Left lung (tissue), 10 donors: ENCODE data around the gene UXT. TPM values are rescaled to one million over a fixed set of nuclear protein-coding genes. Genes with fewer than 3 reads are reported as not detected.

Experiments
- ATAC-seq: fragments of 200-7000 bp; cut with Tn5 transposase; one replicate; pipeline ENCODE4 v1.9.1; 2020; ENCODE audit warnings: moderate library complexity
- DNase-seq, 4 donors: peaks; one replicate each; pipeline ENCODE4 v3.0.0-alpha.2; 2013 to 2020
- H3K27ac ChIP-seq, 2 donors: fragments of 200-600 bp; sonication (generic) in 1 of 2; one replicate each; pipeline versions ENCODE4 v1.5.0 to v1.8.0; 2020 to 2021
- H3K27me3 ChIP-seq, 2 donors: fragments of 200-600 bp; sonication (generic) in 1 of 2; one replicate each; pipeline versions ENCODE4 v1.5.0 to v1.8.0; 2020 to 2021
- H3K36me3 ChIP-seq, 2 donors: fragments of 200-600 bp; sonication (generic) in 1 of 2; one replicate each; pipeline versions ENCODE4 v1.5.0 to v1.8.0; 2020 to 2021
- H3K4me1 ChIP-seq, 2 donors: fragments of 200-600 bp; one replicate each; pipeline ENCODE4 v1.8.0; 2021
- H3K4me3 ChIP-seq, 2 donors: fragments of 200-600 bp; sonication (generic) in 1 of 2; one replicate each; pipeline versions ENCODE4 v1.5.0 to v1.8.0; 2020 to 2021; ENCODE audit warnings: mild to moderate bottlenecking in 1 of 2
- H3K9me3 ChIP-seq, 2 donors: fragments of 200-600 bp; sonication (generic) in 1 of 2; one replicate each; pipeline versions ENCODE4 v1.5.0 to v1.8.0; 2020 to 2021
- CTCF ChIP-seq, 2 donors: fragments of 200-600 bp; sonication (generic) in 1 of 2; IDR thresholded peaks; one replicate each; pipeline versions ENCODE4 v1.5.0 to v1.8.0; 2021; ENCODE audit warnings: antibody characterized with exemption in 2 of 2
- intact Hi-C, 2 donors: fragments of 100-400 bp; cut with DNase I; formaldehyde crosslinking; loops; one replicate each; pipeline versions ENCODE4 v1.11.2 to v1.14.2; 2022
- polyA plus RNA-seq, 6 donors: library from polyadenylated mRNA; unstranded; fragments of 120-200 nt; gene quantifications; one replicate each; pipeline ENCODE4 v1.2.1, GENCODE V29; 2013; ENCODE audit not compliant: insufficient read length in 6 of 6
- total RNA-seq, 2 donors: library from RNA; stranded (reverse); fragmentation: NEBNext Ultra II Directional; extraction: Animal tissue kit (Norgen Biotek cat#: 25700); gene quantifications; one replicate each; pipeline ENCODE4 v1.2.1, GENCODE V29; 2021
- donor health status: DM: no; HTN: yes; CAD: no.
- donor health status: DM: no; HTN: no; CAD: no.

The UXT gene
- total and polyA plus RNA-seq, 8 donors = 77.9 to 130 (median 118) TPM

DNA sequence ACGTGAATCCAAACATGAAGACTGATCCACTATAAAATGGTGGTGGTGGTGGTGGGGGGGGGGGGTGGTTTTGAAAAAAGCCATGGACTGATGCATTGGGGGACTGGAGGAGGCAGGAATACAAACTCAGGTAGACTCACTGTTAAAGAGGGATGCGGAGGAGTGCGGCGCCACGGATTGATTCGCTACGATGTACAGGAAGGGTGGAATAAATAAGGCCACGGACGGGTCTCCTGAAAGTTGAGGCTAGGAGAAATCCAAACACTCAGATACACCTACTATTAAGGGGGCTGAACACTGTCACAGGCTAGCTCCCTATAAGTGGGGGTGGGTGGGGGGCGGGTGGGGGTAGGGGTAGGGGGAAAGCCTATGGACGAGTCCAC, 9.2 kb downstream of the UXT start:
- Histone ChIP-seq H3K9me3 (no peaks in the 10 kb centered on the region), H3K27me3 (no peaks in the 10 kb centered on the region), H3K27ac (no peak overlapping the region), H3K36me3 (peaks cover 0 to 4% of the 10 kb centered on the region in 2 donors), H3K4me3 (peak overlapping the region; percentile 46 to 58), H3K4me1 (peaks cover 0 to 25% of the 10 kb centered on the region in 2 donors)
- intact Hi-C loops = no loop called here
- TF ChIP-seq CTCF (IDR thresholded peaks at IDR 0.05) = no peak
- no peak for ATAC-seq
- DNase-seq = no peak

- no peak for DNase-seq
- H3K9me3 ChIP-seq = no peaks in the 10 kb centered on the region
- intact Hi-C loops = no loop called here
- H3K27ac ChIP-seq = no peak overlapping the region
- TF ChIP-seq CTCF (IDR thresholded peaks at IDR 0.05) = no peak
- H3K36me3 ChIP-seq = peaks cover 0 to 4% of the 10 kb centered on the region in 2 donors
- H3K4me1 ChIP-seq = peaks cover 0 to 25% of the 10 kb centered on the region in 2 donors
- no peaks in the 10 kb centered on the region for H3K27me3 ChIP-seq
- H3K4me3 ChIP-seq = peak overlapping the region in 1 of 2 donors; percentile 58
- no peak for ATAC-seq
These were observed 9.7 kb downstream of the UXT start for GRCh38 chrX:47649271-47649670.

DNA sequence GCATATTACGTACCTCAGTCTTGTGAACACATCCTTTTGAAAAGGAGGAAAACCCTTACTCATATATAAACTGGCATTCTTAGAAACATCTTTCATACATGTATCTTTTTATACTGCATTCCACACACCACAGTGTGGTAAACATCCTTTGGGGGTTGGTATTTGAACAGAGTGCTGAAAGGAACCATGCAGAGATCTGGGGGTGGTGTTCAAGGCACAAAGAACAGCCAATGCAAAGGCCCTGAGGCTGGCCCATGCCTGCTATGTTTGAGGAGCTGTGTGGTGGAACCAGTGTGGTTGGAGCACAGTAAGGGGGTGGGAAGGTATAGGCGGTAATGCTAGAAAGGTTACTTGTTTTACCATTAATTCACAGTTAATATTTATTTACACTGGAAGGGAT, 10.6 kb downstream of the UXT start:
- H3K36me3 ChIP-seq = peaks cover 0 to 4% of the 10 kb centered on the region in 2 donors
- no peak overlapping the region for H3K27ac ChIP-seq
- DNase-seq (no peak), ATAC-seq (no peak)
- H3K4me1 ChIP-seq = peaks cover 3 to 28% of the 10 kb centered on the region in 2 donors
- no peak for TF ChIP-seq CTCF (IDR thresholded peaks at IDR 0.05)
- H3K4me3 ChIP-seq = peak overlapping the region in 1 of 2 donors; percentile 58
- H3K9me3 ChIP-seq = no peaks in the 10 kb centered on the region
- intact Hi-C loops = no loop called here
- H3K27me3 ChIP-seq = no peaks in the 10 kb centered on the region

GRCh38 chrX:47646636-47647035, 12.3 kb downstream of the UXT start:
- Histone ChIP-seq H3K27me3 (no peaks in the 10 kb centered on the region), H3K9me3 (no peaks in the 10 kb centered on the region), H3K36me3 (no peaks in the 10 kb centered on the region), H3K27ac (no peak overlapping the region), H3K4me3 (no peak overlapping the region), H3K4me1 (peaks cover 3 to 26% of the 10 kb centered on the region in 2 donors)
- no peak for TF ChIP-seq CTCF (IDR thresholded peaks at IDR 0.05)
- ATAC-seq (no peak), DNase-seq (no peak)
- intact Hi-C loops = no loop called here

- Histone ChIP-seq H3K27me3 (no peaks in the 10 kb centered on the region), H3K36me3 (peaks cover 0 to 9% of the 10 kb centered on the region in 2 donors), H3K4me3 (no peak overlapping the region), H3K4me1 (peaks cover 3 to 20% of the 10 kb centered on the region in 2 donors), H3K27ac (peak overlapping the region in 1 of 2 donors; percentile 3), H3K9me3 (no peaks in the 10 kb centered on the region)
- intact Hi-C loops = no loop called here
- DNase-seq (no peak), ATAC-seq (no peak)
- TF ChIP-seq CTCF (IDR thresholded peaks at IDR 0.05) = no peak
These were observed 13.4 kb downstream of the UXT start for GRCh38 chrX:47645530-47645929.
